K562 (cell line): ENCODE data around the gene RHOF. TPM values are rescaled to one million over a fixed set of nuclear protein-coding genes. Genes with fewer than 3 reads are reported as not detected.

Source experiments
- polyA plus RNA-seq, 8 experiments: library from polyadenylated mRNA; depleted of rRNA in 4 of 8; stranded (reverse) in 5 of 8; unstranded in 3 of 8; fragments of >200 nt; fragmentation: Nextera tagmentation in 2 of 8; fragmentation: Illumina TruSeq in 1 of 8; extraction: Ambion mirVana in 2 of 8; extraction: Trizol in 1 of 8; gene quantifications; 2 replicates each; pipeline versions ENCODE4 v1.2.1 to v1.2.3, GENCODE V29; 2011 to 2014; ENCODE audit warnings: inconsistent platforms in 1 of 8, missing spikeins in 1 of 8
- total RNA-seq, 7 experiments: library from RNA; depleted of rRNA in 6 of 7; stranded (reverse); fragments of >200 nt in 6 of 7; fragmentation: Illumina TruSeq in 2 of 7; extraction: Trizol in 2 of 7; gene quantifications; 2 replicates each; pipeline versions ENCODE4 v1.2.1 to v1.2.3, GENCODE V29; 2011 to 2021; ENCODE audit warnings: low replicate concordance in 1 of 7

Gene RHOF
- total and polyA plus RNA-seq, 9 of the 15 experiments (the other 6 are each of a cell fraction or from before 2014, with no cell fraction given): 0.13 to 10.1 (median 4.0) TPM

Other genes with a start within 250 kb of the RHOF start
Only the 7 nearest of the 9 such genes appear.
- 9.8 and 13.2 TPM in 2 replicates for gene ORAI1, start 167.2 kb downstream of the RHOF start, total RNA-seq (2014; rRNA removed)
- 2.2 and 2.6 TPM in 2 replicates for gene ORAI1, start 167.2 kb downstream of the RHOF start, total RNA-seq (2014; rRNA removed; fragmentation: Illumina TruSeq; extraction: Trizol)
- gene ORAI1, start 167.2 kb downstream of the RHOF start, total RNA-seq (2015; rRNA removed; fragmentation: Illumina TruSeq; extraction: Trizol): 9.3 and 9.4 TPM in 2 replicates
- 23.8 and 24.4 TPM in 2 replicates for gene ORAI1, start 167.2 kb downstream of the RHOF start, total RNA-seq (2021)
- 9.3 and 15.7 TPM in 2 replicates for gene ORAI1, start 167.2 kb downstream of the RHOF start, polyA plus RNA-seq (2011; rRNA removed)
- 5.5 and 16.0 TPM in 2 replicates for gene ORAI1, start 167.2 kb downstream of the RHOF start, polyA plus RNA-seq (2014; fragmentation: Illumina TruSeq; extraction: Trizol)
- 1 to 10 TPM; 2.9 to 3.7 TPM for gene ORAI1, start 167.2 kb downstream of the RHOF start, polyA plus RNA-seq (2014; fragmentation: Nextera tagmentation; extraction: Ambion mirVana)
- 18.1 and 26.9 TPM in 2 replicates for gene ORAI1, start 167.2 kb downstream of the RHOF start, polyA plus RNA-seq (2014; rRNA removed)
- gene MORN3, start 124.0 kb downstream of the RHOF start, total RNA-seq (2014; rRNA removed): 0.09 and 0.12 TPM in 2 replicates
- 0.22 and 0.26 TPM in 2 replicates for gene MORN3, start 124.0 kb downstream of the RHOF start, total RNA-seq (2014; rRNA removed; fragmentation: Illumina TruSeq; extraction: Trizol)
- 0.11 TPM in 2 replicates for gene MORN3, start 124.0 kb downstream of the RHOF start, total RNA-seq (2015; rRNA removed; fragmentation: Illumina TruSeq; extraction: Trizol)
- 0.22 TPM in 2 replicates for gene MORN3, start 124.0 kb downstream of the RHOF start, total RNA-seq (2021)
- gene MORN3, start 124.0 kb downstream of the RHOF start, polyA plus RNA-seq (2011; rRNA removed): 0.20 and 0.28 TPM in 2 replicates
- 0.19 and 0.32 TPM in 2 replicates for gene MORN3, start 124.0 kb downstream of the RHOF start, polyA plus RNA-seq (2014; fragmentation: Illumina TruSeq; extraction: Trizol)
- gene MORN3, start 124.0 kb downstream of the RHOF start, polyA plus RNA-seq (2014; fragmentation: Nextera tagmentation; extraction: Ambion mirVana): under 1 TPM; 0.25 to 0.27 TPM
- gene MORN3, start 124.0 kb downstream of the RHOF start, polyA plus RNA-seq (2014; rRNA removed): 0.12 and 0.15 TPM in 2 replicates
- 9.0 and 11.2 TPM in 2 replicates for gene TMEM120B, start 80.9 kb downstream of the RHOF start, total RNA-seq (2014; rRNA removed)
- gene TMEM120B, start 80.9 kb downstream of the RHOF start, total RNA-seq (2014; rRNA removed; fragmentation: Illumina TruSeq; extraction: Trizol): 4.7 and 7.4 TPM in 2 replicates
- 6.5 and 7.0 TPM in 2 replicates for gene TMEM120B, start 80.9 kb downstream of the RHOF start, total RNA-seq (2015; rRNA removed; fragmentation: Illumina TruSeq; extraction: Trizol)
- 17.0 and 18.6 TPM in 2 replicates for gene TMEM120B, start 80.9 kb downstream of the RHOF start, total RNA-seq (2021)
- gene TMEM120B, start 80.9 kb downstream of the RHOF start, polyA plus RNA-seq (2011; rRNA removed): 7.2 and 11.4 TPM in 2 replicates
- gene TMEM120B, start 80.9 kb downstream of the RHOF start, polyA plus RNA-seq (2014; fragmentation: Illumina TruSeq; extraction: Trizol): 10.1 and 11.4 TPM in 2 replicates
- gene TMEM120B, start 80.9 kb downstream of the RHOF start, polyA plus RNA-seq (2014; fragmentation: Nextera tagmentation; extraction: Ambion mirVana): 1 to 10 TPM; 1.7 to 3.8 TPM
- 12.2 and 18.5 TPM in 2 replicates for gene TMEM120B, start 80.9 kb downstream of the RHOF start, polyA plus RNA-seq (2014; rRNA removed)
- gene SETD1B, start 10.3 kb upstream of the RHOF start, total RNA-seq (2014; rRNA removed): 2.9 and 4.7 TPM in 2 replicates
- gene SETD1B, start 10.3 kb upstream of the RHOF start, total RNA-seq (2014; rRNA removed; fragmentation: Illumina TruSeq; extraction: Trizol): 0.99 and 1.4 TPM in 2 replicates
- 2.1 and 3.1 TPM in 2 replicates for gene SETD1B, start 10.3 kb upstream of the RHOF start, total RNA-seq (2015; rRNA removed; fragmentation: Illumina TruSeq; extraction: Trizol)
- gene SETD1B, start 10.3 kb upstream of the RHOF start, total RNA-seq (2021): 23.6 and 26.6 TPM in 2 replicates
- 0.77 and 1.1 TPM in 2 replicates for gene SETD1B, start 10.3 kb upstream of the RHOF start, polyA plus RNA-seq (2011; rRNA removed)
- 6.1 and 10.6 TPM in 2 replicates for gene SETD1B, start 10.3 kb upstream of the RHOF start, polyA plus RNA-seq (2014; fragmentation: Illumina TruSeq; extraction: Trizol)
- 1 to 10 TPM in 1 of 2 experiments, under 1 TPM in 1; 0.48 to 2.3 TPM for gene SETD1B, start 10.3 kb upstream of the RHOF start, polyA plus RNA-seq (2014; fragmentation: Nextera tagmentation; extraction: Ambion mirVana)
- gene SETD1B, start 10.3 kb upstream of the RHOF start, polyA plus RNA-seq (2014; rRNA removed): 6.9 and 7.1 TPM in 2 replicates
- gene HPD, start 65.2 kb upstream of the RHOF start, total RNA-seq (2014; rRNA removed): 0.23 TPM in 1 of 2 replicates, not detected in the other
- not detected in 2 replicates for gene HPD, start 65.2 kb upstream of the RHOF start, total RNA-seq (2014; rRNA removed; fragmentation: Illumina TruSeq; extraction: Trizol)
- not detected in 2 replicates for gene HPD, start 65.2 kb upstream of the RHOF start, total RNA-seq (2015; rRNA removed; fragmentation: Illumina TruSeq; extraction: Trizol)
- 0.29 TPM in 2 replicates for gene HPD, start 65.2 kb upstream of the RHOF start, total RNA-seq (2021)
- gene HPD, start 65.2 kb upstream of the RHOF start, polyA plus RNA-seq (2011; rRNA removed): 0.06 TPM in 1 of 2 replicates, not detected in the other
- not detected in 2 replicates for gene HPD, start 65.2 kb upstream of the RHOF start, polyA plus RNA-seq (2014; fragmentation: Illumina TruSeq; extraction: Trizol)
- under 1 TPM; 0.07 TPM for gene HPD, start 65.2 kb upstream of the RHOF start, polyA plus RNA-seq (2014; fragmentation: Nextera tagmentation; extraction: Ambion mirVana)
- gene HPD, start 65.2 kb upstream of the RHOF start, polyA plus RNA-seq (2014; rRNA removed): 0.09 TPM in 1 of 2 replicates, not detected in the other
- gene PSMD9, start 95.1 kb upstream of the RHOF start, total RNA-seq (2014; rRNA removed): 143 and 187 TPM in 2 replicates
- 34.1 and 34.5 TPM in 2 replicates for gene PSMD9, start 95.1 kb upstream of the RHOF start, total RNA-seq (2014; rRNA removed; fragmentation: Illumina TruSeq; extraction: Trizol)
- gene PSMD9, start 95.1 kb upstream of the RHOF start, total RNA-seq (2015; rRNA removed; fragmentation: Illumina TruSeq; extraction: Trizol): 61.7 and 78.2 TPM in 2 replicates
- gene PSMD9, start 95.1 kb upstream of the RHOF start, total RNA-seq (2021): 66.4 and 71.7 TPM in 2 replicates
- gene PSMD9, start 95.1 kb upstream of the RHOF start, polyA plus RNA-seq (2011; rRNA removed): 61.3 and 68.5 TPM in 2 replicates
- gene PSMD9, start 95.1 kb upstream of the RHOF start, polyA plus RNA-seq (2014; fragmentation: Illumina TruSeq; extraction: Trizol): 31.0 and 60.0 TPM in 2 replicates
- gene PSMD9, start 95.1 kb upstream of the RHOF start, polyA plus RNA-seq (2014; fragmentation: Nextera tagmentation; extraction: Ambion mirVana): 10 to 100 TPM; 12.2 to 22.8 TPM
- gene PSMD9, start 95.1 kb upstream of the RHOF start, polyA plus RNA-seq (2014; rRNA removed): 92.2 and 107 TPM in 2 replicates
- 23.9 and 25.2 TPM in 2 replicates for gene CFAP251, start 124.9 kb upstream of the RHOF start, total RNA-seq (2014; rRNA removed)
- gene CFAP251, start 124.9 kb upstream of the RHOF start, total RNA-seq (2014; rRNA removed; fragmentation: Illumina TruSeq; extraction: Trizol): 16.6 and 19.0 TPM in 2 replicates
- 16.2 and 19.1 TPM in 2 replicates for gene CFAP251, start 124.9 kb upstream of the RHOF start, total RNA-seq (2015; rRNA removed; fragmentation: Illumina TruSeq; extraction: Trizol)
- 17.2 and 18.2 TPM in 2 replicates for gene CFAP251, start 124.9 kb upstream of the RHOF start, total RNA-seq (2021)
- 20.0 and 22.2 TPM in 2 replicates for gene CFAP251, start 124.9 kb upstream of the RHOF start, polyA plus RNA-seq (2011; rRNA removed)
- gene CFAP251, start 124.9 kb upstream of the RHOF start, polyA plus RNA-seq (2014; fragmentation: Illumina TruSeq; extraction: Trizol): 16.5 and 18.1 TPM in 2 replicates
- gene CFAP251, start 124.9 kb upstream of the RHOF start, polyA plus RNA-seq (2014; fragmentation: Nextera tagmentation; extraction: Ambion mirVana): 10 to 100 TPM; 17.4 to 24.3 TPM
- gene CFAP251, start 124.9 kb upstream of the RHOF start, polyA plus RNA-seq (2014; rRNA removed): 27.7 and 31.0 TPM in 2 replicates